KMS-11 (cell line): ENCODE results near the gene UACA.
"Not testable (repeated sequence)": the region's sequence is repeated elsewhere in the genome, so short reads cannot be mapped to it uniquely, and the experiment has no call there.

ENCODE experiments used
- H2AFZ ChIP-seq: fragments of 200-600 bp; sonication (generic); 2 replicates; pipeline ENCODE4 v1.6.1; 2016; ENCODE audit warnings: antibody characterized with exemption, mixed run types, low read depth
- H3K27ac ChIP-seq: fragments of 200-600 bp; sonication (generic); 2 replicates; pipeline ENCODE4 v1.6.1; 2016; ENCODE audit warnings: mild to moderate bottlenecking, mixed run types
- H3K27me3 ChIP-seq: fragments of 200-600 bp; sonication (generic); 2 replicates; pipeline ENCODE4 v1.6.1; 2017; ENCODE audit warnings: mild to moderate bottlenecking, low read depth, mixed run types, moderate library complexity; ENCODE audit not compliant: insufficient read depth
- H3K36me3 ChIP-seq: fragments of 200-600 bp; sonication (generic); 2 replicates; pipeline ENCODE4 v1.6.1; 2017; ENCODE audit warnings: mild to moderate bottlenecking, mixed run types; ENCODE audit not compliant: insufficient read depth
- H3K4me1 ChIP-seq: fragments of 200-600 bp; sonication (generic); 2 replicates; pipeline ENCODE4 v1.6.1; 2016; ENCODE audit warnings: mild to moderate bottlenecking, low read depth, mixed run types; ENCODE audit not compliant: poor library complexity, severe bottlenecking
- H3K4me2 ChIP-seq: fragments of 200-600 bp; sonication (generic); 2 replicates; pipeline ENCODE4 v1.7.0; 2016; ENCODE audit warnings: mild to moderate bottlenecking, mixed run types
- H3K4me3 ChIP-seq: fragments of 200-600 bp; sonication (generic); IDR thresholded peaks from 2 replicates; pipeline ENCODE4 v1.6.1; 2017; ENCODE audit warnings: low read depth, low read length, mixed read lengths; ENCODE audit not compliant: insufficient read depth
- H3K79me2 ChIP-seq: fragments of 200-600 bp; sonication (generic); 2 replicates; pipeline ENCODE4 v1.6.1; 2016; ENCODE audit warnings: low read depth, mixed run types; ENCODE audit not compliant: insufficient read depth
- H3K9ac ChIP-seq: fragments of 200-600 bp; sonication (generic); 2 replicates; pipeline ENCODE4 v1.6.1; 2016; ENCODE audit warnings: mild to moderate bottlenecking, mixed run types
- H4K20me1 ChIP-seq: fragments of 200-600 bp; sonication (generic); 2 replicates; pipeline ENCODE4 v1.6.1; 2016; ENCODE audit warnings: mild to moderate bottlenecking, mixed run types; ENCODE audit not compliant: insufficient read depth
- CTCF ChIP-seq: fragments of 200-600 bp; sonication (generic); conservative IDR thresholded peaks from 2 replicates; pipeline ENCODE4 v1.6.1; 2017; ENCODE audit warnings: low read depth, mild to moderate bottlenecking, antibody characterized with exemption, low read length, moderate library complexity, mixed read lengths

The UACA gene

GRCh38 chr15:70625011-70625410, 138.3 kb downstream of the UACA start:
- no peak overlapping the region for H3K27ac ChIP-seq

GRCh38 chr15:70618929-70619328, 144.4 kb downstream of the UACA start:
- Histone ChIP-seq H3K9ac (no peak overlapping the region), H2AFZ (no peak overlapping the region), H4K20me1 (no peaks in the 10 kb centered on the region), H3K4me3 (no peak overlapping the region), H3K36me3 (no peaks in the 10 kb centered on the region), H3K27ac (no peak overlapping the region), H3K27me3 (no peaks in the 10 kb centered on the region), H3K79me2 (no peaks in the 10 kb centered on the region), H3K4me2 (no peak overlapping the region), H3K4me1 (no peaks in the 10 kb centered on the region)
- no peak for TF ChIP-seq CTCF

More at GRCh38 chr15:70625011-70625410, 138.3 kb downstream of the UACA start:
- H3K27me3 ChIP-seq = no peaks in the 10 kb centered on the region
- no peaks in the 10 kb centered on the region for H4K20me1 ChIP-seq
- no peak overlapping the region for H3K4me2 ChIP-seq
- H3K4me3 ChIP-seq = no peak overlapping the region
- no peaks in the 10 kb centered on the region for H3K4me1 ChIP-seq
- H3K9ac ChIP-seq = no peak overlapping the region
- H3K79me2 ChIP-seq = no peaks in the 10 kb centered on the region
- no peak for TF ChIP-seq CTCF
- H3K36me3 ChIP-seq = no peaks in the 10 kb centered on the region
- H2AFZ ChIP-seq = no peak overlapping the region

GRCh38 chr15:70617911-70618287, 145.5 kb downstream of the UACA start:
- Histone ChIP-seq H2AFZ (no peak overlapping the region), H3K4me1 (no peaks in the 10 kb centered on the region)

GRCh38 chr15:70617076-70617910, 146.1 kb downstream of the UACA start:
- no peak overlapping the region for H3K4me3 ChIP-seq
- H3K4me2 ChIP-seq = no peak overlapping the region

More at GRCh38 chr15:70617911-70618287, 145.5 kb downstream of the UACA start:
- TF ChIP-seq CTCF = no peak
- H3K4me2 ChIP-seq = no peak overlapping the region
- H3K27me3 ChIP-seq = no peaks in the 10 kb centered on the region
- H3K4me3 ChIP-seq = no peak overlapping the region
- no peaks in the 10 kb centered on the region for H3K36me3 ChIP-seq
- no peak overlapping the region for H3K9ac ChIP-seq
- H4K20me1 ChIP-seq = no peaks in the 10 kb centered on the region
- H3K79me2 ChIP-seq = no peaks in the 10 kb centered on the region
- no peak overlapping the region for H3K27ac ChIP-seq

GRCh38 chr15:70616311-70616756, 147.0 kb downstream of the UACA start:
- not testable (repeated sequence) for H3K27ac ChIP-seq, H3K4me3 ChIP-seq, H4K20me1 ChIP-seq, H3K36me3 ChIP-seq, H3K4me1 ChIP-seq, H3K79me2 ChIP-seq, H2AFZ ChIP-seq, H3K4me2 ChIP-seq, H3K9ac ChIP-seq, H3K27me3 ChIP-seq

More at GRCh38 chr15:70617076-70617910, 146.1 kb downstream of the UACA start:
- H3K9ac ChIP-seq = no peak overlapping the region
- no peak overlapping the region for H3K27ac ChIP-seq
- H3K27me3 ChIP-seq = no peaks in the 10 kb centered on the region
- no peak overlapping the region for H2AFZ ChIP-seq
- H3K4me1 ChIP-seq = no peaks in the 10 kb centered on the region
- H3K79me2 ChIP-seq = no peaks in the 10 kb centered on the region
- TF ChIP-seq CTCF = no peak
- H4K20me1 ChIP-seq = no peaks in the 10 kb centered on the region
- no peaks in the 10 kb centered on the region for H3K36me3 ChIP-seq
